Epithelial cell of proximal tubule (primary cell): ENCODE measurements around the gene GABRB3. TPM values are rescaled to one million over a fixed set of nuclear protein-coding genes. Genes with fewer than 3 reads are reported as not detected.

ENCODE experiments used
- DNase-seq: peaks from one replicate; pipeline ENCODE4 v3.0.0-alpha.2; 2011; ENCODE audit warnings: low read depth
- H3K4me3 ChIP-seq: 2 replicates; pipeline ENCODE4 v1.5.1; 2011; ENCODE audit warnings: low read depth, mild to moderate bottlenecking, low read length
- CTCF ChIP-seq: conservative IDR thresholded peaks from 2 replicates; pipeline ENCODE4 v1.5.1; 2012; ENCODE audit warnings: low read depth, mild to moderate bottlenecking, low read length
- total RNA-seq: library from RNA; depleted of rRNA; stranded (reverse); fragments of >200 nt; gene quantifications from 2 replicates; pipeline ENCODE4 v1.2.3, GENCODE V29; 2015

Gene GABRB3
- total RNA-seq, 1 donor from 2014 or later, result 0.58 TPM

DNA sequence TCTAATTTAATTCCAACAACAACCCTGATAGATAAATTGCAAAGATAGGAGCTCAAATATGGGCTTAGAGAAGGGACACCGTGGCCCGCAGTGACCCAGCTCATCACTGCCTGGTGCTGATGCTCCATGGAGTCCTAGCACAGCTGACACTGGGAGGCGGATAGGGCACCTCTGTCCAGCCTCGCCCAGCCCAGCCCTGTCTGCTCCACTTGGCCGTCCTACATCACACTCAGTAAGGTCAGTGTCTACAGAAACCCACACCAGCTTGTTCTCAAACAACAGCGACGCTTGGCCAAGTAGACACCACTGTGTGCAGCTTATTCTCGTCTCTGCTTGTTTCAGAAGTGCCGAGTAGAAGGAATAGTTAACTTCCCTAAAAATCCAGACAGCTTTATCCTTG is 33.9 kb downstream of the GABRB3 start:
- TF ChIP-seq CTCF, result no peak
- no peak for DNase-seq

GRCh38 chr15:26736502-26737248 is 36.2 kb downstream of the GABRB3 start:
- no peak for TF ChIP-seq CTCF
- H3K4me3 ChIP-seq, result no peak overlapping the region
- DNase-seq, result no peak

More for the DNA sequence above, 33.9 kb downstream of the GABRB3 start:
- no peak overlapping the region for H3K4me3 ChIP-seq

DNA sequence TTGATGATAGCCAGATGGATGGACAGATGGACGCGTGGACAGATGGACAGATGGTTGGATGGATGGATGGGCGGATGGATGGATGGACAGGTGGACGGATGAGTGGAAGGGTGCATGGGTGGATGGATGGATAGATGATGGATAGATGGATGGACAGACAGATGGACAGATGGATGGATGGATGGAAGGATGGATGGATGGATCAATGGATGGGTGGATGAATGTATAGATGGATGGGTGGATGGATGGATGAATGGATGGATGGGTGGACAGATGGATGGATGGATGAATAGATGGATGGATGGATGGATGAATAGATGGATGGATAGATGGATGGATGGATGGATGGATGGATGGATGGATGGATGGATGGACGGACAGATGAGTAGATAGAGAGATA is 40.9 kb downstream of the GABRB3 start:
- DNase-seq, result no peak
- no peak for TF ChIP-seq CTCF
- H3K4me3 ChIP-seq, result no peak overlapping the region

DNA sequence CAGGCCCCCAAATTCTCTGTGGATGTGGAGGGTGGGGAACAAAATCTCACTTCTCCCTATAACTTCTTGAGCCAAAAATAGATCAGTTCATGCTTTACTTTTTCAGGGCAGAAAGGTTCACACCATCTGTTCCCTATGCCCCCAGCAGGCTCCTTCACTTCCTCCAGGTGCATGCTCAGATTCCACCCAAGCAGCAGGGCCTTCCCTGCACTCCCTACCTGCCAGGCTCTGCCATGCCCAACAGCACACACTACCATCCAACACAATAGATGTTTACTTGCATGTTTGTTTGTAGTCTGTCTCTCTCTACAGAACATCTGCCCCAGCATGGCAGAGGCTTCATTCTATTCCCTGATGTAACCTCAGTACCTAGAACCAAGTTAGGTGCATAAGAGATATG is 43.3 kb downstream of the GABRB3 start:
- TF ChIP-seq CTCF, result no peak
- no peak overlapping the region for H3K4me3 ChIP-seq
- DNase-seq, result no peak

- TF ChIP-seq CTCF, result no peak
- no peak overlapping the region for H3K4me3 ChIP-seq
- DNase-seq, result no peak
Measured at GRCh38 chr15:26729030-26729429, 43.8 kb downstream of the GABRB3 start.

- no peak overlapping the region for H3K4me3 ChIP-seq
- no peak for DNase-seq
- TF ChIP-seq CTCF, result no peak
Measured at GRCh38 chr15:26724381-26725150, 48.3 kb downstream of the GABRB3 start.
